GM21737 (cell line): ENCODE data around the gene RHBDD2.
"Not testable (repeated sequence)": the region's sequence is repeated elsewhere in the genome, so short reads cannot be mapped to it uniquely, and the experiment has no call there.

Experiments used
- ATAC-seq: cut with Tn5 transposase; IDR thresholded peaks from one replicate; pipeline ENCODE4 v1.9.1; 2021; ENCODE audit warnings: mild to moderate bottlenecking, moderate library complexity; ENCODE audit not compliant: unreplicated experiment

Gene RHBDD2

GRCh38 chr7:75888464-75889222, 9.8 kb downstream of the RHBDD2 start:
- no peak for ATAC-seq

GRCh38 chr7:75889223-75889825, 10.5 kb downstream of the RHBDD2 start:
- no peak for ATAC-seq

GRCh38 chr7:75889826-75890225, 11.0 kb downstream of the RHBDD2 start:
- ATAC-seq, result no peak

- not testable (repeated sequence) for ATAC-seq
Observed at GRCh38 chr7:75891237-75891636, 12.4 kb downstream of the RHBDD2 start.

GRCh38 chr7:75891815-75892411, 13.1 kb downstream of the RHBDD2 start:
- ATAC-seq, result no peak

- no peak for ATAC-seq
Observed at GRCh38 chr7:75892634-75893272, 13.9 kb downstream of the RHBDD2 start.

GRCh38 chr7:75896803-75897327, 18.0 kb downstream of the RHBDD2 start:
- ATAC-seq, result no peak

- ATAC-seq, result no peak
Observed at GRCh38 chr7:75900617-75901315, 21.9 kb downstream of the RHBDD2 start.

- ATAC-seq, result no peak
Observed at GRCh38 chr7:75905785-75906604, 27.2 kb downstream of the RHBDD2 start.

- ATAC-seq, result no peak
Observed at GRCh38 chr7:75906991-75907667, 28.3 kb downstream of the RHBDD2 start.

GRCh38 chr7:75907668-75908039, 28.8 kb downstream of the RHBDD2 start:
- not testable (repeated sequence) for ATAC-seq

GRCh38 chr7:75909521-75910132, 30.8 kb downstream of the RHBDD2 start:
- no peak for ATAC-seq

- ATAC-seq, result not testable (repeated sequence)
Observed at GRCh38 chr7:75911186-75911585, 32.4 kb downstream of the RHBDD2 start.

GRCh38 chr7:75913437-75913836, 34.6 kb downstream of the RHBDD2 start:
- no peak for ATAC-seq

GRCh38 chr7:75914169-75914654, 35.4 kb downstream of the RHBDD2 start:
- ATAC-seq, result no peak

GRCh38 chr7:75914655-75915415, 36.0 kb downstream of the RHBDD2 start, which contains the start of gene POR:
TSS of gene POR (plus strand) at chr7:75915155. CDS start at chr7:75954002, 38,847 bp downstream.
- peak; percentile 96 for ATAC-seq

GRCh38 chr7:75915416-75916156, 36.8 kb downstream of the RHBDD2 start:
- ATAC-seq, result peak; percentile 6
